Measurements from ENCODE around the gene TRAF3IP1.

Gene TRAF3IP1

DNA sequence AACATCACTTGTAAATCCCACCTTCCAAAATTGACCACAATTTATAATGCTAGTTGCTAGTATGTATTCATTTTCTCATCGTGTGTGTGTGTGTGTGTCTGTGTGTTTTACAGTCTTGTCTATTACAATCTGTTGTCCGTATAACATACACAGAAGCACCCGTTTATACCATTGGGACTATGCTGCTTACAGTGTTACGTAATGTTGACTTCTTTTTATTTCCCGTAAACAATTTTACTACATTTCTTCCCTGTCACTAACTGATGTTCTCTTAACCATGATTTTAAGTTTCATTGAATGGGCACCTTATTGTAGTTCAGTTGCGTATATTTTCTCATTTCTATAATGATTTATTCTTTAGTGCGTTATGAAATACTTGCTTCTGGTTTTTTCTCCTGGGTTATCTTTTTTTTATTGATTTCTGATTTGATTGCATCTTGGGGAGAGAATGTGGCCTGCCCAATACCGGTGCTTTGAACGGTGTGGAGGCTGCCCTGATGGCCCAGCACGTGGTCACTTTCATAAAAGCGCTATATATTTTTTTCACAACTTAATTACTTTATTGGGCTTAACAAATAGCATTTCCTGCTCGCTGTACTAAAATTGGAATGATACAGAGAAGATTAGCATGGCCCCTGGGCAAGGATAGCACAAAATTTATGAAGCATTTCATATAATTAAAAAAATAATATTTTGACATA is 91.9 kb downstream of the TRAF3IP1 start:
- no peak for DNase-seq

GRCh38 chr2:238413368-238413767 is 93.0 kb downstream of the TRAF3IP1 start:
- DNase-seq, result no peak

DNA sequence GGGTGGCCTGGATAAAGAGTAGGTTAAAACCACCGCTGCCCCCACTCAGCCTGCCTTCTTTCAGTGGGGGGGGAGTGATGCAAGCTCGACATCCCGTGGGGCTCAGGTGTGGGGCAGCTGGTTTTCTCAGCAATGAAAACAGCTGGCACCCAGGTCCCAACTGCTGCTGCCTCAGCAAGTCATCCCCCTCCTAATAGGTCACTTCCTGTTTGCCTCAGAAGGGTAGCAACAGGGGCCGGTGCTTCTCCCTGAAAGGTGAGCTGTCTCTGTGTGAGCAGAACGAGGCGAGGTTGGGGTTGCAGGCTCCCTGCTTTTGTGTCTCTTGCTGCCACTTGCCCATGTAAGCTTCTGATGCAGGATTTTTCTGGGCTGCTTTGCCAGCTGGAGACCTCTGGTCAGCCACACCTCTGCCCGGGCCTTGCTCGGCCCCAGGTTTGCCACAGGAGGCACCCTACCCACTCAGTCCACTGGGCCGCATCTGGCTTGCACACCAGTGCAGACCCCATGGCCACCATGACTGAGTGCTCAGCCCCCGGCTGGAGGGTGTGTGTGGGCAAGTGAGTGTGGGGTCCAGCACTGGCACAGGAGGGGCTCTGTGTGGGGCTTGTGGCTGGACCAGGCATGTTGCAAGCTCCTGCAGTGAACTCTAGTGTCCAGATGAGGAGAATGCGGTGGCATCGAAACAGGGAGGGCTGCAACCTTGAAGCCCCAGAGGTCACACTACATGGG is 94.9 kb downstream of the TRAF3IP1 start:
- DNase-seq, result no peak

DNA sequence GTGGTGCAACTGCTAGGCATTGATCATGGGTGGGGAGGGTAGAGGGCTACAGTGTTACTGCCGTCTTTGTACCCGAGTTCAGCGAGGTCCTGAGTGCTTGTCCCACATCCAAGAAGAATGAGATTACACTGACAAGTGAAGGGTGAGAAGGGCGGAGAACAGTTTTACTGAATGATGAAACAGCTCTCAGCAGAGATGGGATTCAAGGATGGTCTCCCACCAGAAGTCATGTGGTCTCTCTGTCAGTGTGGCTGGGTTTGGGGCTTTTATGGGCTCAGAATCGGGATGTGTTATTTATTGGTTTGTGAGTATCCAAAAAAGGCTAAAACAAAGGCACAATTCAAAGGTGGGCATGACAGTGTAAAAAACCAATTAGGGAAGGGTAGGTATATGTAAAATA is 95.6 kb downstream of the TRAF3IP1 start:
- DNase-seq, result no peak

DNA sequence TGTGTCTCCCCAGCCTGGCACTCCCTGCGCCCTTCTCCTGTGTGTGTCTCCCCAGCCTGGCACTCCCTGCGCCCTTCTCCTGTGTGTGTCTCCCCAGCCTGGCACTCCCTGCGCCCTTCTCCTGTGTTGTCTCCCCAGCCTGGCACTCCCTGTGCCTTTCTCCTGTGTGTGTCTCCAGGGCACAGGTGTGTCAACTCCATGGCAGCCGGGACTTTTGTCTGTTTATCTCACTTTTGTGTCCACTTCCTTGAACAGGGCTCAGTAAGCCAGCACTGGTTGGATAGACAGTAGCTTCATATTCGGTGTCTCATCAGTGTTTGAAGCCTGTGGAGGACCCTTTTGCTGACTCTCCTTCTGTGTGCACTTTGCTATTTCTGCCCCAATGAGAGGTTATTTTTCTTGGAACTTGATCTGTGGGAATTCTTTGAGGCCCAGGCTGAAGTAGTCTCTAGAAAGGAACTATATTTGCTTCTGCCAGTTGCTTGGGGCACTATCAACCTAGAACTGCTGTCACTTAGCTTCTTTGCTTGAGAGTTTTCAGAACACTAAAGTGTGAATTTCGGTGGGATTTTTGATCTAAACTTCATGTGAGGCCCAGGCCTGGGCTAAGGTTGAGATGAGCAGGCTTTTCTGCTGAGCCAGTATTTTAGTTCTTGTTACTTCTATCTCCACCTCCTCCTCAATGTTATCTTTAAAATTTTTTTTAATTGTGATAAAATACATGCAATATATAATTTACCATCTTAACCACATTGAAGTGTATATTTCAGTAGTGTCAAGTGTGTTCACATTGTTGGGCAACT is 98.1 kb downstream of the TRAF3IP1 start:
- no peak for DNase-seq

- no peak for DNase-seq
These were observed 98.8 kb downstream of the TRAF3IP1 start for GRCh38 chr2:238418999-238419546.

DNA sequence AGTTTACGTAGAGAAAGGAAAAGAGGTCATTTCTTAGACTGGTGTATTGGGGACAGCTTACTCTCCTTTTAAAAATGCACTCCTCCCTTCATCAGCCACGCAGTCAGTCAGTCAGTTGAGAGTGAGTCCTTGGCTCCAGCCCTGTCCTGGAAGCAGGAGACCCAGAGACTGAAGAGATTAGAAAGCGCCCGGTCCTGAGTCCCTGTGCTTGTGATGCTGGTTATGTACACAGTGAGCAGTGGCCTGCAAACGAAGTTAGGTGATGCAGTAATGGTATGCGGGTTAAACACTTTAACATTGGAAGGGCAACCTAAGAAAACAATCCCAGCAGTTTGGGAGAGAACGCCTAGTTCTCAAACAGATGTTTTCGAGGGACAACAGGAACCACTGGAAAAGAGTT is 100.1 kb downstream of the TRAF3IP1 start:
- no peak for DNase-seq

- no peak for DNase-seq
These were observed 100.8 kb downstream of the TRAF3IP1 start for GRCh38 chr2:238420878-238421694.

- DNase-seq, result no peak
These were observed 101.3 kb downstream of the TRAF3IP1 start for GRCh38 chr2:238421695-238422035.

DNA sequence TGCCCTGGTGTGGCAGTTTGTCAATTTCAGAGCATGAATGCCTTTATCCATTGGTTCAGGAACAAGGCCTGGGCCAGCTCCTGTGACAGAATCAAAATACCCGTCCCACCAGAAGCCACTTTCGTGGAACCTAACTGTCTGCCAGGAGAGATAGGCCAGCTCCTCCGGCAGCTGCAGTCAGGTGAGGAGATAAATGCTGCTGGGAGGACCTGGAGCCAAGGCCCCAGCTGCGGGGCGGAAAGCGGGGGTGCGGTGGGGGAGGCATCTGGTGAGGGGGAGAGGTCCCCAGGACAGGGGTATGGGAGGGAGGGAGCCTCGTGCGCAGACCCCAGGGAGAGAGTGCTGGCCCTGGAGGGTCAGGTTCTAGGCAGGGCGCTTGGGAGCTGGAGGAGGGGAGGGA is 102.0 kb downstream of the TRAF3IP1 start:
- no peak for DNase-seq

- DNase-seq, result no peak
These were observed 102.6 kb downstream of the TRAF3IP1 start for GRCh38 chr2:238422940-238423339.

GRCh38 chr2:238423561-238424312 is 103.4 kb downstream of the TRAF3IP1 start:
- DNase-seq, result no peak

- DNase-seq, result no peak
These were observed 104.0 kb downstream of the TRAF3IP1 start for GRCh38 chr2:238424313-238424700.

- no peak for DNase-seq
These were observed 105.2 kb downstream of the TRAF3IP1 start for GRCh38 chr2:238425505-238425978.

GRCh38 chr2:238425979-238426567 is 105.8 kb downstream of the TRAF3IP1 start:
- peak; percentile 53 for DNase-seq

- peak; percentile 80 for DNase-seq
These were observed 106.5 kb downstream of the TRAF3IP1 start, which contains the start of gene ASB1 for GRCh38 chr2:238426568-238427434. ASB1 (plus strand) TSS chr2:238426927; CDS start chr2:238427071, 144 bp downstream.

DNA sequence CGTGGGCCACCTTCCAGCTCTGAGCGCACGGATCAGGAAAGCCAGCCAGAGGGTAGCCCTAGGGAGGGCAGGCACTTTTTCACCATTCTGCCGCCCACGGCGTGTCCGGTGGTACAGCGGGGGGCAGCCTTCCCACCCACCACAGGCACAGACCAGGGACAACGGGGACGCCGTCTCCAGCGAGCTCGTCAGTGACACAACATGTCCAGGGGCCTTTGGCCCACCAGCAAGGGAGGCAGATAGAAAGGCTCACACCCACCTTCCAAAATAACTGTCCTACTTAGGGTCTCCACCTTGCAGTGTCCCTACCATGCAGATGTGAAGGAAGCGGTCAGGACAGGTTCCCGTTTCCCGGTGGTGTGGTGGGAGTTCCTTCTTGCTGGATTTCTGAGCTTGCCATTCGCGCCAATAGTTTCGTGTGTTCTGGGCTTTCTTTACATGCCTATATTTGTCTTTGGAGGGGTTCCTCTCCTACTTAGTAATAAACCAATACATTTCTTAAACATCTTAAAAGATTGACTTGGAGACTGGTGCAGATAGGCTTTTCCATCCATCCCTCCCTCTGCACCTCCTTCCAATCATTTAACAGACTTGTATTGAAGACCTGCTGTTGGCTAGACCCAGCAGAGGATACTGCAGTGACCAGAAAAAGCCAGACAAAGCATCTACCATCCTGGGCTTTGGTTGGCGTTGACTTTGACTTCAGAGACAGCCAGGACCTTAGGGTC is 107.3 kb downstream of the TRAF3IP1 start:
- no peak for DNase-seq

DNA sequence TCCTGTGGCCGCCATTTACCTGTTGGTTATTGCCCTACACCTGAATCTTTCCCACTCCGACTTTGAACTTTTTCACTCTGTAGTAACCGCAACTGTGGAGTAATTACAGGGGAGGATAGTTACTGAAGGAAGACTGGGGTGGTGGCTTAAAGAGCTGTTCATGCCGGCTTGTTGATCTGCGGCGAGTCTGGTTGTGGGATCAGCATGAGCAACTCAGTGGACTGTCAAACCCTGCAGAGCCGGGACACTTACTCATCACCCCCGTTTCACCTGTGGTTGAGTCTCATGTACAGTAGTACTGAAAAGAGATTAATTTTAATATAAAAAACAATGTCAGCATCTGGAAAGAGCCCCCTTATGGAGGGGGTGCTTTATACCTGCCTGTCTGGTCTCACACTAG is 108.5 kb downstream of the TRAF3IP1 start:
- no peak for DNase-seq

DNA sequence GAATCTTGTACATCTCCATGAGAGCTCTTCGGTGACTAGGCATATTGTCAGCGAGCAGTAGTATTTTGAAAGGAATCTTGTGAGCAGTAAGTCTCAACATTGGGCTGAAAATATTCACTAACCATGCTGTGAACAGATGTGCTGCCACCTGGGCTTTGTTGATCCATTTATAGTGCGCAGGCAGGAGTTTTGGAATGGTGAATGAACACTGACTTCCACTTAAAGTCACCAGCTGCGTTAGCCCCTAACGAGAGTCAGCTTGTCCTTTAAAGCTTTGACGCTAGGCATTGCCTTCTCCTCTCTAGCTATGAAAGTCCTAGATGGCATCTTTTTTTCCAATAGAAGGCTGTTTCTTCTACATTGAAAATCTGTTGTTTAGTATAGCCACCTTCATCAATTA is 110.5 kb downstream of the TRAF3IP1 start:
- DNase-seq, result no peak
